GM11168 (cell line): ENCODE measurements around the gene TTC21A.

Source experiments
- in situ Hi-C: fragments of 300-500 bp; cut with MboI; formaldehyde crosslinking; loops from one replicate; pipeline ENCODE4 v1.12.0; 2022; ENCODE audit warnings: low sequenced_read_pairs; ENCODE audit not compliant: unreplicated experiment

Gene TTC21A

GRCh38 chr3:39095778-39096177 is 11.7 kb upstream of the TTC21A start:
- in situ Hi-C loops, result loop anchor here (25.0 kb wide), 1 partner anchor 192 kb away; the partner anchor contains the start of gene CX3CR1

DNA sequence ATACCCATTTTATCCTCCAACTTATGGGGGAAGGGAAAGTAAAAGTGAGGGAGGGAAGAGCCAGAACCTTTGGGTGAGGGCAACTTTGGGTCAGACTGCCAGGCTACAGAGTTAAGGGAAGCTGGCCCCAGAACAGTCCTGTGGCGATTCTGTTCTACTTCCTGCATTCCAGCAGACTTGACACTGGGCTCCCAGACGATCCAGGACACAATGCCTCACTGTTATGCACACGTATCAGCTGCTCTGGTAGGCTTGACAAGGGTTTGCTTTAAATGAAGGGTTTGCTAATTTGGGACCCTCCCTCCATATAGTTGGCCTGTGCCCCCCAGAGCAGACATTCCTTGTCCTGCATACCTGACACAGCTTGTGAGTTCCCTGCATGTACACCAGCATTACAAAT is 10.7 kb upstream of the TTC21A start:
- in situ Hi-C loops, result loop anchor here (25.0 kb wide), 1 partner anchor 191 kb away; the partner anchor contains the start of gene CX3CR1

DNA sequence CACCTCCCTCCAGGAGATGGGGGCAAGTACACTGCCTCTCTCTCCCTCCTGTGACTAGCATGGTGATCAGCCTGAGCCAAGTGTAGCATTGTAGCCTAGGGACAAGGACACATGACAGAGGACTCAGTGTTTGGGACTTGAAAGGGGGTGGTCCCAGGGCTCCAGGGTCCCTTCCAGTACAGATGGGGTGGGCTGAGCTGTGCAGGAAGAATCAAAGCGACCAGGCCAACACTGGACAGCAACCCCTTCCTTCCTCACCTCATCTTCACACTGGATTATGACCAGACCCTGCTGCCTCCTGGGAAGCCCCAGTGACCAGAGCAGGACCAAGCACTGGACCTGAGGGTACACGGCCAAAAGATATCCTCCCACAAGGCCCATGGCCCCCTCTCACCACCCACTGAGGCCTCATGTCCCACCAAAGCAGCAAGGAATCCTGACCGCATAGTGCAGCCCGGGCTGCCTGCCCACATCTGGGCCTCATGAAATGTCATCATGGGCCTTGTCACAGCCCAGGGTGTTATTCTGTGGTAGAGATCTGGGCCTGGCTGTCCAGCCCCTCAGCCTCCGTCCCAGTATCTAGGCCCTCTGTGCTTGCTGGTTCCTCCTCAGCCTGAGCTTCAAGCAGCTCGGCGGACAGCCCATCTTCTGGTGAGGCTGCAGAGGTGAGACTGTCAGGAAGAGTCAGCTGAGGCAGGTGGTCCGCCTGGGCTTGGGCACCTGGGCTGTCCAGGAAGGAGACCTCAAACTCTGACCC is 9.6 kb upstream of the TTC21A start:
- in situ Hi-C loops, result loop anchor here (25.0 kb wide), 1 partner anchor 189 kb away; the partner anchor contains the start of gene CX3CR1

- in situ Hi-C loops, result loop anchor here (25.0 kb wide), 1 partner anchor 189 kb away; the partner anchor contains the start of gene CX3CR1
Observed at GRCh38 chr3:39098473-39099000, 8.9 kb upstream of the TTC21A start.

DNA sequence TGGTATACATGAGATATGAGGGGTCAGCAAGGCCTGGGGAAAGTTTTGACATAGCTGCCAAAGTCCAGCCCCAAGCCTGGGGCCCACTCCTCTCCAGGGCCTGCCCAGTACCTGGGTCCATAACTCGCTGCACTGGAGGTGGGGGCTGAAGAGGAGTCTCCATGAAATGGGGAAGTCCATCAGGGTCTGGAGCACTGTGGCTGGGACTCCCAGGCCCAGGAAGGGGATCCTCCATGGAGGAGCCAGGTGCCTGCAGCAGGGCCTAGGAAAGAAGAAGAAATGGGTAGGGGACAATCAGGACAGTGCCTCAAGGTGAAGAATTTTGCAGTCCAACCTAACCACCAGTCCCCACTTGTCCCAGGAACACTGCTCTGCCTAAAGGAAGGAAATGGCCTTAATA is 8.2 kb upstream of the TTC21A start:
- in situ Hi-C loops, result loop anchor here (25.0 kb wide), 1 partner anchor 188 kb away; the partner anchor contains the start of gene CX3CR1

DNA sequence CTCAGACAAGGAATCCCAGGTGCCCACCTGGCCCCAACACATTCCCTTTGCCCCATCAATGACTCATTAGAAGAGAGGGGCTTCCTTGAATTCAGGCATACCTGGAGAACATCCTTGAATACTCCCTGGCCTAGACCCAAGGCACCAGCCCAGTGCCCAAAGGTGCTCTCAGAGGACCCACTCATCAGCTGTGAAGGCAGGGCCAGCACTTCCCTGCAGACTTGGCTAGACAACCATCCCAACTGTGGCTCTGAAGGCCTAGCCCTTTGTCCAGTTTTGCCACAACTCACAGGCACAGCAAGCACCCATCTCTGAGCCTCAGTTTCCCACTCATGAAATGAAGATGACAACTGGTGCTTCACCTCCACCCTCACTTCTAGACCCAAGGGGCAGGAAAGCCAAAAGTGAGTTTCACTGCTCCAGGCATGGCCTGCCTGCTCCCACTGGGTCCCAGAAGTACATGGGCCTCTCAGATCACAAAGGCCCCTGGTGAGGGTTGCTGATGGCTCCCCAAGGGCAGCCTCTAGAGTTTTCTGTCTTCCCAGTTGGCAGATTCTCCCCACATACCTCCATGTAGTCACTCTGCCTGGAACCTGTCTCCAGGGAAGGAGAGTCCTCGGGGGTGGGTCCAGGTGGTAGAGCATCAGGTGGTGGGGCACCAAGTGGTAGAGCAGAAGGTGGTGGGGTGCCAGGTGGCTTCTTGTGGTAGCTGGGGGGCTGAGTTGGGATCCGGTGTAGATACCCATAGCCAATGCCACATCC is 7.6 kb upstream of the TTC21A start:
- in situ Hi-C loops, result loop anchor here (25.0 kb wide), 1 partner anchor 187 kb away; the partner anchor contains the start of gene CX3CR1

- in situ Hi-C loops, result no loop called here
Observed at GRCh38 chr3:39100500-39100886, 7.0 kb upstream of the TTC21A start.

DNA sequence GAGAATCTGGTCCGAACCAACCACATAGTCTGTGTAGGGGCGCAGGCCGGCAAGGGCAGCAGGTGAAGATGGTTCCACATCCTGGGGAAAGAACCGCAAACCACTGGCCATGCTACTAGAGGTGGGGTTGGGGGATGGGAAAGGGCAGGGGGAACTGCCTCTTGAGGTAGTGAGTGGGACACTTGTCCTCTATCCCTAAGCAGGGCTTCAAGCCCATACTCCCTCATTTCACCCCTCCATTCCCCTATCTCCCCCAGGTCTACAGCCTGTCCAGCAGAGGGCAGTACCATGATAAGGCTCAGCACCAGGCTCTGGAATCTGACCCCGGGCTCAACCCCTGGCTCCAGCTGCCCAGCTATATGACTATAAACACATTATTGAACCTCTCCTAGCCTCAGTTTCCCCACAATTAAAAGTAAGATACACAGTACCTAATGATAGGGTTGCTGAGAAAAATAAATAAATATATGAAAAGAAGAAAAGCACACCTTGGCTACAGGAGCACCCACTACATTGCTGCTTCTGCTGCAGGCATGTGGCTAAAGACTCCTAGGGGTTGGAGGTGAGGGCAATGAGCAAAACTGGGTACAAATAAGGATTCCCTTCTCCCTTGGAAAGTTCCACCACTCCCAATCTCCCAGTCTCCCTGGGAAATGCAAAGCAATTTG is 6.3 kb upstream of the TTC21A start:
- in situ Hi-C loops, result no loop called here

DNA sequence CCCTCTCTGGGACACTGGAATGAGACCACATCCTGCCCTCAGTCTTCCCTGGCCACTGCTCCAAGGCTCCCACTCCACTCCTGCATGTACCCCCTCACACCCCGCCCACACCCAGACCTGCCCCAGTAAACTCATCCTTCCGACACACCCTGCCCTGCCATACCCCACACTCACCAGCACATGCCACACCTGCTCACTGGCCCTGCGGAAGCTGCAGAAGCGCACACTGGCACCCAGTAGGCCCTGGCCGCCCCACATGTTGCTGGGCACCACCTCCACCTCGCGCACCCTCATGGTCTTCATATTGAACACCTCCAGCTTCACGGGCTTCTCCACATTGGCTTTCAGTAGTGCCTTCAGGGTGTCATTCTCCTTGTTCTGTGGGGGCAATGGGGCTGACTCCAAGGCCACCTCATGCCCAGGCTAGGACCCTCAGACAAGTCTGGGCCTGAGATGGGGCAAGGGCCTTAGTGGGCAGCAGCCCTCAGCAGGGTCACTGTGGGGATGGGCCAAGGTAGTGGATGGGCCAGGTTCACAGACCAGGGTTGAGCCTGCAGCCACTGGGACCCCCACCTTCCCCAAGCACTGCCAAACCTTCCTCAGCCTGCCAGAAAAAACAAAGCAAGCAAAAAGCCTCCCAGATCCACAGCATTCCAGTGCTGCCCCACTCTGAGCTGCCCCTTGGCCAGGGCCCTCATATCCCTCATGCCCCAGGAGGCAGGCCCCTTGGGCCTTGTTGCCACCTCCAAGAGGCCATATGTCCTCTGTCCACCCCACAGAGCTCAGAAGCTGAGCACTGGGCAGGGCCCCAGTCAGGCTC is 4.8 kb upstream of the TTC21A start:
- in situ Hi-C loops, result no loop called here

GRCh38 chr3:39103324-39103693 is 4.2 kb upstream of the TTC21A start:
- in situ Hi-C loops, result no loop called here

GRCh38 chr3:39103791-39104552 is 3.5 kb upstream of the TTC21A start:
- in situ Hi-C loops, result no loop called here

- in situ Hi-C loops, result no loop called here
Observed at GRCh38 chr3:39104961-39105686, 2.4 kb upstream of the TTC21A start.

DNA sequence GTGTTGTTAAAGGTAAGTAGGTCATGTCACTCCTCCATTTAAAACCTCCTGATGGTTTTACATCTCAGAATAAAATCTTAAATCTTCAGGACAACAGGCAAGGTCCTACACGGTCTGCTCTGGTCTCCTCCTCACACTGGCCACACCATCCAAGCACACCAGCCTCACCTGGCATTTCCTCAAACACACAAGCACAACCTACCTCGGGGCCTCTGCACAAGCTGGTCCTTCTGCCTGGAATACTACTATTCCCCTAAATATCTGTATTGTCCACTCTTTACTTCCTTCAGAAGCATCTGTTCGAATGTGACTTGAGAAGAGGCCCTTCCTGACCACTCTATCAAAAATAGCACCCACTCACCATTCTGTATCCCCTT is 1.8 kb upstream of the TTC21A start:
- in situ Hi-C loops, result no loop called here

- in situ Hi-C loops, result no loop called here
Observed at GRCh38 chr3:39106281-39106811, 1.1 kb upstream of the TTC21A start.

GRCh38 chr3:39106851-39107387 is 561 bp upstream of the TTC21A start:
- in situ Hi-C loops, result no loop called here

GRCh38 chr3:39108200-39108710 is 775 bp downstream of the TTC21A start:
- in situ Hi-C loops, result no loop called here

- in situ Hi-C loops, result no loop called here
Observed at GRCh38 chr3:39109086-39109485, 1.6 kb downstream of the TTC21A start.
